ENCODE measurements around the gene PARN. TPM values are rescaled to one million over a fixed set of nuclear protein-coding genes. Genes with fewer than 3 reads are reported as not detected.

PARN gene
- total and polyA plus RNA-seq, 2 of the 8 experiments (the other 6 are each of a cell fraction or from before 2014, with no cell fraction given), result 24.5 to 44.6 TPM

DNA sequence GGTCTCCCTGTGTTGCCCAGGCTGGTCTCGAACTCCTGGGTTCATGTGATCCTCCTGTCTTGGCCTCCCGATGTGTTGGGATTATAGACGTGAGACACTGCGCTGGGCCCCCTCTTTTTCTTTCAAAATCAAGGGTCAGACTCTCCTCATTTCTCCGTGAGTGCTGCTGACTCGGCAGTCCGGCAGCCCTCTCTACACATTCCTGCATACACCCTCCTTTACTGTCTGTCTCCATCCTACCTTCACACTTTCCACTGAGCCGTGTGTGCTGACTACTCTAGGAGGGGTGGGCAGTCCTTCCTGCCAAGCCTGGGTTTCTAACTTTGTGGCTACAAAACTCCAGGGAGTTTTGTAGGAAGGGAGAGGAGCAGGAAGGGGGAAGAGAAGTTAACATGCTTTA lies 195.2 kb downstream of the PARN start:
- H2BK12ac ChIP-seq (ENCODE audit: low read depth, low read length), result 0 out of 2 replicates have a peak overlapping the region, but pooled peaks have one; percentile 68
- no peaks in the 10 kb centered on the region for H3K27me3 ChIP-seq (replicated peaks in 1 of 4; ENCODE audit: control insufficient read depth in 3 of 4, extremely low read depth in 1 of 4, insufficient read depth in 3 of 4, low read length in 3 of 4)
- ChIA-PET CTCF (ENCODE audit: partially characterized antibody) (no interaction called here), POLR2A (ENCODE audit: partially characterized antibody) (no interaction called here)
- no peak overlapping the region for H3K56ac ChIP-seq (replicated peaks; ENCODE audit: insufficient read length, low read depth, low read length)
- H3K4ac ChIP-seq (replicated peaks; ENCODE audit: insufficient read length, low read depth, low read length), result no peak overlapping the region
- FAIRE-seq, result no peak
- H4K20me1 ChIP-seq (replicated peaks in 1 of 2; ENCODE audit: control insufficient read depth in 1 of 2, insufficient read depth in 2 of 2, low read length in 2 of 2), result no peaks in the 10 kb centered on the region
- DNase-seq (ENCODE audit: low read depth in 1 of 2, low spot score in 2 of 2), result no peak
- H3K4me3 ChIP-seq (ENCODE audit: extremely low read depth in 1 of 4, insufficient read depth in 2 of 4, low read depth in 3 of 4, low read length in 4 of 4), result no peak overlapping the region
- WGBS, 2 experiments (ENCODE audit: extremely low coverage in 1 of 2, insufficient coverage in 1 of 2, insufficient read length in 1 of 2, insufficient replicate concordance in 2 of 2, low coverage in 1 of 2, low lambda C conversion rate in 2 of 2, missing lambda C conversion rate in 1 of 2), result 72% methylated on average over 8 of the region's 8 CpGs; no CpG with 5 or more reads in 1 of the 2 experiments
- no peak overlapping the region for H3K27ac ChIP-seq (ENCODE audit: low read depth, low read length)
- H3K4me2 ChIP-seq (ENCODE audit: insufficient read depth in 1 of 2, low read depth in 2 of 2, low read length in 2 of 2), result 0 out of 4 replicates have a peak overlapping the region, but pooled peaks of 1 of the 2 experiments have one; percentile 28
- no peak overlapping the region for H2BK5ac ChIP-seq (ENCODE audit: low read depth, low read length)
- no peak overlapping the region for H3K23ac ChIP-seq (ENCODE audit: insufficient read length)
- no peaks in the 10 kb centered on the region for H3K79me1 ChIP-seq (ENCODE audit: low read depth, low read length)
- no peaks in the 10 kb centered on the region for H3K4me1 ChIP-seq (replicated peaks in 1 of 4; ENCODE audit: control insufficient read depth in 3 of 4, insufficient read depth in 4 of 4, low read length in 3 of 4)
- no peak overlapping the region for H4K8ac ChIP-seq (ENCODE audit: extremely low read depth, insufficient read depth, low read length)
- no peak overlapping the region for H2BK20ac ChIP-seq (ENCODE audit: low read length)
- 0 out of 2 replicates have a peak, but pooled peaks cover 2% of the 10 kb centered on the region for H3K23me2 ChIP-seq (ENCODE audit: low read depth, low read length)
- H3K36me3 ChIP-seq (ENCODE audit: control insufficient read depth in 2 of 4, insufficient read depth in 4 of 4, low read length in 3 of 4), result peaks cover 0 to 5% (median 1%) of the 10 kb centered on the region in 4 experiments; a peak in 2 of 8 replicates
- H3K9me3 ChIP-seq (ENCODE audit: insufficient read depth in 2 of 2, low read depth in 1 of 2, low read length in 1 of 2), result peaks cover 0 to 3% of the 10 kb centered on the region in 2 experiments; a peak in 1 of 4 replicates
- no peak overlapping the region for H3K18ac ChIP-seq (ENCODE audit: extremely low read depth, low read length)
- H3K14ac ChIP-seq (ENCODE audit: insufficient read length), result no peak overlapping the region
- no peak overlapping the region for H4K91ac ChIP-seq (replicated peaks; ENCODE audit: insufficient read length, low read length)
- H3K79me2 ChIP-seq (ENCODE audit: control insufficient read depth in 1 of 2, insufficient read depth in 2 of 2, low read length in 2 of 2), result no peaks in the 10 kb centered on the region
- no peak overlapping the region for H2BK120ac ChIP-seq (replicated peaks; ENCODE audit: low read depth, low read length)
- H2AK5ac ChIP-seq (ENCODE audit: low read depth, low read length), result no peak overlapping the region
- no peak overlapping the region for H3K9ac ChIP-seq (replicated peaks in 1 of 4; ENCODE audit: extremely low read depth in 1 of 4, low read depth in 3 of 4, low read length in 3 of 4)
- H2AFZ ChIP-seq (ENCODE audit: low read length), result no peak overlapping the region
- no peak overlapping the region for H4K5ac ChIP-seq (ENCODE audit: insufficient read length, low read depth, low read length)
- no peak overlapping the region for H2BK15ac ChIP-seq (ENCODE audit: low read length)
- TF ChIP-seq TAF7 (optimal IDR thresholded peaks at IDR 0.05; ENCODE audit: borderline replicate concordance, low read depth, low read length) (no peak), POU5F1 (IDR thresholded peaks at IDR 0.05; ENCODE audit: low read depth, low read length) (no peak), SIX5 (IDR thresholded peaks at IDR 0.05; ENCODE audit: low read depth, low read length) (no peak), BACH1 (IDR thresholded peaks at IDR 0.05; ENCODE audit: low read length) (peak; percentile 51; the same call in 1 of the 2 replicates), BRCA1 (IDR thresholded peaks at IDR 0.05; ENCODE audit: low read depth, low read length) (no peak), MAFK (IDR thresholded peaks at IDR 0.05; ENCODE audit: low read depth, low read length) (peak; percentile 79), SAP30 (IDR thresholded peaks at IDR 0.05; ENCODE audit: insufficient read depth, insufficient replicate concordance, low read length) (no peak), CREB1 (IDR thresholded peaks at IDR 0.05) (no peak), TEAD4 (IDR thresholded peaks at IDR 0.05; ENCODE audit: low read depth, low read length) (peak; percentile 72), CTBP2 (IDR thresholded peaks at IDR 0.05; ENCODE audit: borderline replicate concordance, insufficient read depth, insufficient read length, low read length) (no peak), RBBP5 (IDR thresholded peaks at IDR 0.05; ENCODE audit: borderline replicate concordance, low read depth, low read length) (no peak), TCF12 (IDR thresholded peaks at IDR 0.05; ENCODE audit: low read depth, low read length) (no peak), SIN3A (conservative IDR thresholded peaks at IDR 0.05 in 1 of 2, IDR thresholded peaks at IDR 0.05 in 1 of 2; ENCODE audit: low read depth in 1 of 2, low read length in 2 of 2) (no peak), SP1 (IDR thresholded peaks at IDR 0.05; ENCODE audit: low read depth, low read length) (no peak), JUN (IDR thresholded peaks at IDR 0.05; ENCODE audit: low read depth, low read length) (no peak)
